Measurements from ENCODE around the gene SYNE1. TPM values are rescaled to one million over a fixed set of nuclear protein-coding genes. Genes with fewer than 3 reads are reported as not detected.

SYNE1 gene
- total RNA-seq, 1 donor from 2014 or later: 166 TPM

DNA sequence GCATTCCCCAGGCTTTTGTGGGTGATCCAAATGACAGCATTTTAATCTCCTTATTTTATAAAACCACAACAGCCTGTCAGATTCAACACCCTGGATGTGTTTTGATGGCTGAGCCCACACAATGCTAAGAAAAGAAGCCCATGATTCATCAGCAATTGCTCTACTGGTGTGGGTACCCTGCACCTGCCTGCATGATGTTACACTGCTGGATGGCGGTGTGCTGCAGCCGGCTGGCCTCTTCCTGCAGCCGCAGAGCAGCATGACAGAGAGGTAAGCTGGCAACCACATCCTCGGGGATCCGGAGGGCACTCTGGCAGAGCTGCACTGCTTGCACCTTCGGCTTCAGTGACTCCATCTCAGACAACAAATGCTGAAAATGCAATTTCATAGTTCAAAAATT is 327.5 kb downstream of the SYNE1 start:
- ATAC-seq (peak; percentile 30 to 54), DNase-seq (no peak)

GRCh38 chr6:152309006-152309405 is 328.2 kb downstream of the SYNE1 start:
- no peaks in the 10 kb centered on the region for H3K9me3 ChIP-seq
- no peak overlapping the region for H3K27ac ChIP-seq
- H3K27me3 ChIP-seq (ENCODE audit: low read depth): no peaks in the 10 kb centered on the region
- DNase-seq: no peak
- intact Hi-C loops (cut with DNase I): no loop called here
- ATAC-seq: no peak
- H3K4me3 ChIP-seq: no peak overlapping the region
- H3K4me1 ChIP-seq: no peaks in the 10 kb centered on the region
- TF ChIP-seq, protein P1, sequence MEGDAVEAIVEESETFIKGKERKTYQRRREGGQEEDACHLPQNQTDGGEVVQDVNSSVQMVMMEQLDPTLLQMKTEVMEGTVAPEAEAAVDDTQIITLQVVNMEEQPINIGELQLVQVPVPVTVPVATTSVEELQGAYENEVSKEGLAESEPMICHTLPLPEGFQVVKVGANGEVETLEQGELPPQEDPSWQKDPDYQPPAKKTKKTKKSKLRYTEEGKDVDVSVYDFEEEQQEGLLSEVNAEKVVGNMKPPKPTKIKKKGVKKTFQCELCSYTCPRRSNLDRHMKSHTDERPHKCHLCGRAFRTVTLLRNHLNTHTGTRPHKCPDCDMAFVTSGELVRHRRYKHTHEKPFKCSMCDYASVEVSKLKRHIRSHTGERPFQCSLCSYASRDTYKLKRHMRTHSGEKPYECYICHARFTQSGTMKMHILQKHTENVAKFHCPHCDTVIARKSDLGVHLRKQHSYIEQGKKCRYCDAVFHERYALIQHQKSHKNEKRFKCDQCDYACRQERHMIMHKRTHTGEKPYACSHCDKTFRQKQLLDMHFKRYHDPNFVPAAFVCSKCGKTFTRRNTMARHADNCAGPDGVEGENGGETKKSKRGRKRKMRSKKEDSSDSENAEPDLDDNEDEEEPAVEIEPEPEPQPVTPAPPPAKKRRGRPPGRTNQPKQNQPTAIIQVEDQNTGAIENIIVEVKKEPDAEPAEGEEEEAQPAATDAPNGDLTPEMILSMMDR (IDR thresholded peaks at IDR 0.05): no peak
- peaks cover 72% of the 10 kb centered on the region for H3K36me3 ChIP-seq

More for the DNA sequence above, 327.5 kb downstream of the SYNE1 start:
- Histone ChIP-seq H3K36me3 (peaks cover 65% of the 10 kb centered on the region), H3K9me3 (no peaks in the 10 kb centered on the region), H3K27me3 (ENCODE audit: low read depth) (no peaks in the 10 kb centered on the region), H3K27ac (no peak overlapping the region), H3K4me1 (no peaks in the 10 kb centered on the region), H3K4me3 (no peak overlapping the region)
- intact Hi-C loops (cut with DNase I): no loop called here
- TF ChIP-seq, protein P1 (IDR thresholded peaks at IDR 0.05): no peak

- no peaks in the 10 kb centered on the region for H3K9me3 ChIP-seq
- H3K4me1 ChIP-seq: no peaks in the 10 kb centered on the region
- DNase-seq: no peak
- H3K36me3 ChIP-seq: peaks cover 76% of the 10 kb centered on the region
- no peak overlapping the region for H3K27ac ChIP-seq
- intact Hi-C loops (cut with DNase I): no loop called here
- no peak for ATAC-seq
- H3K4me3 ChIP-seq: no peak overlapping the region
- TF ChIP-seq, protein P1 (IDR thresholded peaks at IDR 0.05): no peak
- no peaks in the 10 kb centered on the region for H3K27me3 ChIP-seq (ENCODE audit: low read depth)
These were observed 328.9 kb downstream of the SYNE1 start for GRCh38 chr6:152308306-152308705.

- Histone ChIP-seq H3K4me3 (no peak overlapping the region), H3K36me3 (peaks cover 53% of the 10 kb centered on the region), H3K4me1 (peaks cover 11% of the 10 kb centered on the region), H3K9me3 (no peaks in the 10 kb centered on the region), H3K27ac (no peak overlapping the region), H3K27me3 (ENCODE audit: low read depth) (no peaks in the 10 kb centered on the region)
- ATAC-seq (no peak), DNase-seq (no peak)
- TF ChIP-seq, protein P1 (IDR thresholded peaks at IDR 0.05): no peak
- intact Hi-C loops (cut with DNase I): no loop called here
These were observed 331.5 kb downstream of the SYNE1 start for GRCh38 chr6:152305672-152306071.

GRCh38 chr6:152301765-152302568 is 335.2 kb downstream of the SYNE1 start:
- ATAC-seq: peak; percentile 92 to 97
- Histone ChIP-seq H3K36me3 (peaks cover 26% of the 10 kb centered on the region), H3K4me1 (peaks cover 35% of the 10 kb centered on the region), H3K9me3 (no peaks in the 10 kb centered on the region), H3K4me3 (peak overlapping the region; percentile 58), H3K27ac (peak overlapping the region; percentile 84), H3K27me3 (ENCODE audit: low read depth) (no peaks in the 10 kb centered on the region)
- peak; percentile 89 for DNase-seq
- TF ChIP-seq, protein P1 (IDR thresholded peaks at IDR 0.05): peak; percentile 64
- intact Hi-C loops (cut with DNase I): no loop called here

Data from lower lobe of right lung (tissue), 2 donors.